ENCODE data around the gene AGAP1.

- no peak for TF ChIP-seq CTCF (IDR thresholded peaks at IDR 0.05; ENCODE audit: poor library complexity, severe bottlenecking)
- TF ChIP-seq EP300 (conservative IDR thresholded peaks at IDR 0.05; ENCODE audit: poor library complexity, severe bottlenecking): no peak
- TF ChIP-seq RAD21 (conservative IDR thresholded peaks at IDR 0.05): no peak
- no peak for TF ChIP-seq EZH2 (IDR thresholded peaks at IDR 0.05; ENCODE audit: borderline replicate concordance, insufficient read depth, low read length, poor library complexity, severe bottlenecking)
- TF ChIP-seq POLR2AphosphoS5 (IDR thresholded peaks at IDR 0.05): no peak
- no peak for TF ChIP-seq REST (IDR thresholded peaks at IDR 0.05; ENCODE audit: borderline replicate concordance)
- no peak for TF ChIP-seq MXI1 (conservative IDR thresholded peaks at IDR 0.05; ENCODE audit: poor library complexity, severe bottlenecking)
- no peak for TF ChIP-seq SMC3 (conservative IDR thresholded peaks at IDR 0.05; ENCODE audit: poor library complexity)
Measured at GRCh38 chr2:235623111-235623510, 129.3 kb downstream of the AGAP1 start.

Data from neural cell (in vitro differentiated cells).